HG03060 (cell line): ENCODE measurements around the gene DKK1.

ENCODE experiments used
- ATAC-seq: cut with Tn5 transposase; IDR thresholded peaks from one replicate; pipeline ENCODE4 v1.9.1; 2021; ENCODE audit warnings: low read depth, moderate number of reproducible peaks; ENCODE audit not compliant: unreplicated experiment

DKK1 gene

DNA sequence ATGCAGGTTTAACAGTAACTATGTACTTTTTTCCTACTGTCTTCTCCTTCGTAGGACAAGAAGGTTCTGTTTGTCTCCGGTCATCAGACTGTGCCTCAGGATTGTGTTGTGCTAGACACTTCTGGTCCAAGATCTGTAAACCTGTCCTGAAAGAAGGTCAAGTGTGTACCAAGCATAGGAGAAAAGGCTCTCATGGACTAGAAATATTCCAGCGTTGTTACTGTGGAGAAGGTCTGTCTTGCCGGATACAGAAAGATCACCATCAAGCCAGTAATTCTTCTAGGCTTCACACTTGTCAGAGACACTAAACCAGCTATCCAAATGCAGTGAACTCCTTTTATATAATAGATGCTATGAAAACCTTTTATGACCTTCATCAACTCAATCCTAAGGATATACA is 2.4 kb downstream of the DKK1 start:
- no peak for ATAC-seq

GRCh38 chr10:52318136-52318701 is 4.1 kb downstream of the DKK1 start:
- ATAC-seq: no peak

GRCh38 chr10:52318822-52319464 is 4.9 kb downstream of the DKK1 start:
- no peak for ATAC-seq

- ATAC-seq: no peak
These were observed 5.8 kb downstream of the DKK1 start for GRCh38 chr10:52319926-52320325.

DNA sequence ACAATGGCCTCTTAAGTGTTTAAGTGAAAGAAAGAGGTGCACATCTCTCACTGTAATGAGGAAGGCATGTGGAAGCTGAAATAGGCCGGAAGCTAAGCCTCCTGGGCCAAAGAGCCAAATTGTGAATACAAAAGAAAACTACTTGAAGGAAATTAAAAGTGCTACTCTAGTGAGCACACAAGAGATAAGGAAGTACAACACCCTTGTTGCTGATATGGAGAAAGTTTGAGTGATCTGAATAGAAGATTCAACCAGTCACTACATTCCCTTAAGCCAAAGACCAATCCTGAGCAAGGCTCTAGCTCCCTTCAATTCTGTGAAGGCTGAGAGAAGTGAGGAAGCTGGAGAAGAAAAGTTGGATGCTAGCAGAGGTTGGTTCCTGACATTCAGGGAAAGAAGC is 8.2 kb downstream of the DKK1 start:
- ATAC-seq: no peak

DNA sequence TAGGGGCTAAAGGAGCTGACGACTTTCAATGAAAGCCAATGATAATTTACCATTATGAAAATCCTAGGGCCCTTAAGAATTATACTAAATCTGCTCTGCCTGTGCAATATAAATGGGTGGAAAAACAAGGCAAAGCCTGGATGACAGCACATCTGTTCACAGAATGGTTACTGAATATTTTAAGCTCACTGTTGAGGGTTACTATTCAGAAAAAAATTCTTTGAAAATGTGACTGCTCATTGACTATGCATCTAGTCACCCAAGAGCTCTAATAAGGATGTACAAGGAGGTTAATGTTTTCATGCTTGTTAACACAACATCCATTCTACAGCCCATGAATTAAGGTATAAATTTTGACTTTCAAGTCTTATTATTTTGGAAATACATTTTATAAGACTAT is 8.9 kb downstream of the DKK1 start:
- no peak for ATAC-seq

GRCh38 chr10:52326382-52326781 is 12.3 kb downstream of the DKK1 start:
- ATAC-seq: no peak

- ATAC-seq: no peak
These were observed 17.7 kb downstream of the DKK1 start for GRCh38 chr10:52331638-52332364.

GRCh38 chr10:52332815-52333214 is 18.7 kb downstream of the DKK1 start:
- ATAC-seq: no peak

DNA sequence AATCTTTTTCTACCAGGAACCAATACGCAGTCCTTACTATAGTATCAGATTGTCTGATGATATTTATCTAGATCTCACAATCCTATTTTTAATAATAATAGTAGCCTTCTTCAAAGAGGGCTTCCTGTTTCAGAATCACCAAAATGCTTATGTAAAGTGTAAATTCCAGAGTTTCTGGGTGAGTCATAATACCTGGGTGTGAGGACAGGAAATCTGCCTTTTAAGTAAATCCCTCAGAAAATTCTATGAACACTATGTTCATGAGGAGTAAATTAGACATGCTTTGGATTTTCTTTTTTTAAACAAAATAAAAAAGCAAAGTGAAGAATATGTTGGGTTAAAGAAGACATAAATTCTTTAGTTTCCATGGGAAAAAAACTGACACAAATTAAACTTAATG is 20.5 kb downstream of the DKK1 start:
- ATAC-seq: no peak

- ATAC-seq: no peak
These were observed 21.6 kb downstream of the DKK1 start for GRCh38 chr10:52335665-52336064.

- no peak for ATAC-seq
These were observed 23.1 kb downstream of the DKK1 start for GRCh38 chr10:52337225-52337624.

DNA sequence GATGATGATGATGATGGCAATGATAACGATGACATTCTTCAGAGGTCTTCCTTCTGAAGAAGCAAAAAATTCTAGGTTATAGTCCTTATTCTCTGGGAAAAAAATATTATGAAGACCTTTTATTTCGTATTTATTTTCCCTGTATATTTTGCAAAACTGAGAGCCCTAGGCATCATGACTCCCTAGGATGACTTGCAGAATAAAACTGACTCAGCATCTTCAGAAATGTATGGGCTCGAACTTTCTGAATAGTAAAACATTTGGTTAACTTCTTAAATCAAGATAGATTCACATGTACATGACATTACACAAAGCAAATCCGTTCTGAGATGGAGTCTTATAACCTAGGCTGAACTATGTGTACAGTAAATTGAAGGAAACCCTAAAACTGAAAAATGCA is 29.4 kb downstream of the DKK1 start:
- no peak for ATAC-seq

GRCh38 chr10:52346394-52347326 is 32.6 kb downstream of the DKK1 start:
- no peak for ATAC-seq

- ATAC-seq: no peak
These were observed 33.2 kb downstream of the DKK1 start for GRCh38 chr10:52347327-52347667.

DNA sequence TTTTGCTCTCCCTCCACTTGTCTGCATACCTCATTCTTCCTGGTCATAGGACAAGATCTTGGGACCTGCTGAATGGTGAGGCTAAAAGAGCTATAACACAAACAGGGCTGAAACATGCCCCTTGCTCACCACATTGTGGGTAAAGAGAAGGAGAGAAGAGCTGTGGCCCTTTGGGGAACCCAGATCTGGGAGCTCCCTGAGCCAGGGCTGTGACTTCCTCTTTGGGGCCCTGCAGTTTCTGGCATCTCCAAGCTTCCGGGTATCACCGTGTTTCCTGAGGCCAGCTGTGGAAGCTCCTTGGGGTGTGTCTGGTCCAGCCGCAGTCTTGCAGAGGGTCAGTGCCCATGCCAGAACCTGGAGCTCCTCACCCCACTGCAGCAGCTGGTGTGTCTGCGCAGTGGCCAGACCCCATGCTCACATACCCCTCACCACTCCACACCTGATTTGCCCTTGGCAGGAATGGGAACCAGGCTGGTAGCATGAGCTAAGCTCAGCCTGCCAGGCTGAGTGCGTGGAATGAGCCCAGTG is 34.0 kb downstream of the DKK1 start:
- ATAC-seq: no peak

GRCh38 chr10:52351914-52352330 is 37.8 kb downstream of the DKK1 start:
- no peak for ATAC-seq

- ATAC-seq: no peak
These were observed 39.1 kb downstream of the DKK1 start for GRCh38 chr10:52353205-52353604.

DNA sequence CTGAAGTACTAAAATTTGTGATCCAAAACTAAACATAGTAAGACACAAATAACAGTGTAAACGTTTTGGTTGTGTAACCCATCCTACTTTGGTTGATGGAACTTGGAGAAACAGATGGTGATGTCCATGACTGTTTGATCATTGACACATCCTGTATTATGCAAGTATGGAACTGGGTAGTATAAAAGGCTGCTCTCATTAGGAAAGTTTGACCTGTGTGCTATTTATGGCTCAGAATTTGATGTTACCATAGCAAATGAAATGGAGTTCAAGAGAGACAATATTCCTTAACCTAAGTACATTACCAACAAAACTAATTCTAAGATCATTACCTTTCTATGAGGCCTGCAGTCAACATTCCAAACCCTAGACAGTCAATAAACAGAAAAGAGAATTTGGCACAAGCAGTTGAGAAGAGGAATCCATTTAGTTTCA is 39.9 kb downstream of the DKK1 start:
- no peak for ATAC-seq

DNA sequence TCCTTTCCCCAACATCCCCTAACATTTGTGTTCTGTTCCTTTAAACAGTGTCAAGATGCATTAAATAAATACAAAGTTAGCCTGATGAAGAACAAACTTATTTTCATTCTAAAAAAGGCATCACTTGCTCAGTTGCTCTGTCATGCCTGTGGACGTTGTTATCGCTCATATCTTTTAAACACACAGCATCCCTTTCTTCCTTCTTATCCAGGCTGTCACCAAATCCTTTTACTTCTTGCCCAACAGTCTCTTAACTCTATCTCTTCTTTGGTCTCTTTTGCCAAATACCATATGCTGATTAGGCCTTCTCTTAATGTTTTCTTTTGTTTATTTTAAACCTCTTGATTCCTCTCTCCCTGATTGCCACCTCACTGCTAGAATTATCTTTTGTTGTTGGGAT is 43.9 kb downstream of the DKK1 start:
- ATAC-seq: no peak

DNA sequence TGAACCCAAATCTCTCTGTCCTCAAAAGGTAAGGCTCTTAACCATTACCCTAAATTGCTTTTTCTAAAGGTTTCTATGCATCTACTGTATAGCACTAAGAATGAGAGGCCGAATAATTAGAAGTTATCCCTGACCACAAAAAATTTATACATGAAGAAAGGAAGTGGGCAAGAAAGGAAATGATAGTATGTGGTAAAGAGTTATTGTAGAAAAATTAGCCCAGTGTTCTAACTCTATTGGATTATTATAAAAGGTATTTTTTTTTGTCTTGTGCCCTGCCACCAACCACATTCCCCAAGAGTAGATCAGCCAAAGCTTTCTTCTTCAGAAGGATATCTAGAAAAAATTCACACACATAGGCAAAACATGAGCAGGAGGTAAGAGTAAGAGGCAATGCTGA is 45.4 kb downstream of the DKK1 start:
- no peak for ATAC-seq
